Measurements from ENCODE around the gene DNAJC13. TPM values are rescaled to one million over a fixed set of nuclear protein-coding genes. Genes with fewer than 3 reads are reported as not detected.

The DNAJC13 gene
- total RNA-seq, 2 donors from 2014 or later, result 39.4 to 40.5 TPM

DNA sequence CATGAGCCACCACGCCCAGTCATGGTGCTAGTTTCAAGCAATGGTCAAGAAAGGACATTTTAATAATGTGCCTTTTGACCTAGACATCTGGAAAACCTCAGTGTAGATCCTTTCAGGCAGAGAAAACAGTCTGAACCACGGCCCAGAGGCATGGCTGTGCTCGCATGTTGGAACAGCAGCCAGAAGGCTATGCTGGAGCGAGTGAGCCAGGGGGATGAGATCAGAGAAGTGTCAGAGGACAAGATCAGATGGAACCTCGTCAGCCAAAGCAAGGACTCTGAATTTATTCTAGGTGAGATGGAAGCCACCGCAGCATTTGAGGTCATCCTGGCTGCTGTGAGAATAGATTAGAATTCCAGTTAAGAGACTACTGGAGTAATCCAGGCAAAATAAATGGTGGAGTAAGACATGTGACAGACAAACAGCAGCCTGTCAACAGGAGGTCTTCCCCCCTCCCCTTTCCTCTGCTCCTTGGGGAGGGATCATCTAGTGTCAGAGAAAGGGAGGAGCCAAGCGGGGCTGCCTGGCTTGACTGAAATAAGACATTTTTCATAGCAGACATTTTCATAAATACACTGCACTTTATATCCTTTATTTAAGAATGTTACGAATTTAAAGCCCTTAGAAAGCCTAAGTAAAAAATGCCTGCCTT lies 139.3 kb downstream of the DNAJC13 start:
- no peak overlapping the region for H3K4me3 Mint-ChIP-seq
- DNase-seq, result peak; percentile 65
- H3K27ac Mint-ChIP-seq, result no peak overlapping the region
- no peaks in the 10 kb centered on the region for H3K27me3 Mint-ChIP-seq (ENCODE audit: insufficient read depth)
- no peaks in the 10 kb centered on the region for H3K9me3 Mint-ChIP-seq
- H3K4me3 ChIP-seq (ENCODE audit: low read length), result no peak overlapping the region
- H3K9me3 ChIP-seq (ENCODE audit: control insufficient read depth, low read length), result no peaks in the 10 kb centered on the region
- 79 to 94% methylated on average over 6 to 8 of the region's 8 CpGs for WGBS, 2 experiments (ENCODE audit: insufficient coverage in 1 of 2, insufficient read length in 1 of 2)
- H3K27me3 ChIP-seq (ENCODE audit: control insufficient read depth, insufficient read depth, low read length, poor library complexity, severe bottlenecking), result no peaks in the 10 kb centered on the region
- H3K27ac ChIP-seq (ENCODE audit: low read depth, low read length), result no peak overlapping the region
- H3K4me1 Mint-ChIP-seq, result peaks cover 8% of the 10 kb centered on the region
- H3K36me3 Mint-ChIP-seq (ENCODE audit: low read depth), result peaks cover 5% of the 10 kb centered on the region
- no peaks in the 10 kb centered on the region for H3K36me3 ChIP-seq (ENCODE audit: control insufficient read depth, insufficient read depth, low read length)
- no peak for TF ChIP-seq CTCF (conservative IDR thresholded peaks at IDR 0.05)
- H3K4me1 ChIP-seq (ENCODE audit: control insufficient read depth, insufficient read depth, low read length), result no peaks in the 10 kb centered on the region
- H3K9ac ChIP-seq (ENCODE audit: extremely low read depth, low read length, poor library complexity, severe bottlenecking), result no peak overlapping the region

DNA sequence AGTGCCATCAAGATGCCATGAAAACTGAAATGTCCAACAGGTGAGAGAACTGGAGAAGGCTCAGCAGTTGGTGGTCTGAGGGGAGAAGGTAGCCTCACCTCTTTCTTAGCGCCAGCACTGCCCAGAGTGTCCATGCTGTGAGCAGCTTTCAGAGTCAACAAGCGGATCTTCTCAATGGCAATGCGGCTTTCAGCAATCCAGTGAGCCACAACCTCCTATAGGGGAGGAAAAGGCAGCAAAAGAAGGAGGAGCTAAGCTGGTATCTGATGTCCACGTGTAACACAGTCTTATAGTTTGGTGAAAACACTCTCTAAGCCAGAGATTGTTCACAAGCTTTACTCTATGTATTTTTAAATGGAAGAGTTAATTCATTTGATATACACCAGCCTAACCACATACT lies 143.7 kb downstream of the DNAJC13 start:
- no peaks in the 10 kb centered on the region for H3K27me3 Mint-ChIP-seq (ENCODE audit: insufficient read depth)
- no peak overlapping the region for H3K27ac Mint-ChIP-seq
- H3K4me1 Mint-ChIP-seq, result peaks cover under 1% of the 10 kb centered on the region
- no peak overlapping the region for H3K9ac ChIP-seq (ENCODE audit: extremely low read depth, low read length, poor library complexity, severe bottlenecking)
- H3K9me3 Mint-ChIP-seq, result peaks cover 5% of the 10 kb centered on the region
- peaks cover 17% of the 10 kb centered on the region for H3K36me3 Mint-ChIP-seq (ENCODE audit: low read depth)
- H3K4me3 ChIP-seq (ENCODE audit: low read length), result no peak overlapping the region
- H3K9me3 ChIP-seq (ENCODE audit: control insufficient read depth, low read length), result no peaks in the 10 kb centered on the region
- no peak overlapping the region for H3K27ac ChIP-seq (ENCODE audit: low read depth, low read length)
- no peaks in the 10 kb centered on the region for H3K27me3 ChIP-seq (ENCODE audit: control insufficient read depth, insufficient read depth, low read length, poor library complexity, severe bottlenecking)
- H3K36me3 ChIP-seq (ENCODE audit: control insufficient read depth, insufficient read depth, low read length), result no peaks in the 10 kb centered on the region
- H3K4me3 Mint-ChIP-seq, result no peak overlapping the region
- 78 to 79% methylated on average over 2 to 4 of the region's 4 CpGs for WGBS, 2 experiments (ENCODE audit: insufficient coverage in 1 of 2, insufficient read length in 1 of 2)
- no peak for TF ChIP-seq CTCF (conservative IDR thresholded peaks at IDR 0.05)
- H3K4me1 ChIP-seq (ENCODE audit: control insufficient read depth, insufficient read depth, low read length), result no peaks in the 10 kb centered on the region
- no peak for DNase-seq

- no peak overlapping the region for H3K4me3 ChIP-seq (ENCODE audit: low read length)
- H3K4me1 ChIP-seq (ENCODE audit: control insufficient read depth, insufficient read depth, low read length), result no peaks in the 10 kb centered on the region
- WGBS, 2 experiments (ENCODE audit: insufficient coverage in 1 of 2, insufficient read length in 1 of 2), result 100% methylated on average over 4 of the region's 4 CpGs; no CpG with 5 or more reads in 1 of the 2 experiments
- no peaks in the 10 kb centered on the region for H3K27me3 ChIP-seq (ENCODE audit: control insufficient read depth, insufficient read depth, low read length, poor library complexity, severe bottlenecking)
- H3K9me3 ChIP-seq (ENCODE audit: control insufficient read depth, low read length), result no peaks in the 10 kb centered on the region
- no peak overlapping the region for H3K27ac ChIP-seq (ENCODE audit: low read depth, low read length)
- Mint-ChIP-seq H3K4me1 (no peaks in the 10 kb centered on the region), H3K4me3 (no peak overlapping the region), H3K27me3 (ENCODE audit: insufficient read depth) (no peaks in the 10 kb centered on the region), H3K27ac (no peak overlapping the region), H3K36me3 (ENCODE audit: low read depth) (peaks cover 17% of the 10 kb centered on the region), H3K9me3 (peaks cover 5% of the 10 kb centered on the region)
- no peak for TF ChIP-seq CTCF (conservative IDR thresholded peaks at IDR 0.05)
- no peak overlapping the region for H3K9ac ChIP-seq (ENCODE audit: extremely low read depth, low read length, poor library complexity, severe bottlenecking)
- no peaks in the 10 kb centered on the region for H3K36me3 ChIP-seq (ENCODE audit: control insufficient read depth, insufficient read depth, low read length)
- DNase-seq, result no peak
Observed at GRCh38 chr3:132563420-132564069, 146.2 kb downstream of the DNAJC13 start.

Data from endodermal cell (in vitro differentiated cells).